ENCODE results near the gene STK38L. TPM values are rescaled to one million over a fixed set of nuclear protein-coding genes. Genes with fewer than 3 reads are reported as not detected.

STK38L gene
- total RNA-seq, 1 experiment from 2014 or later: 25.5 TPM

DNA sequence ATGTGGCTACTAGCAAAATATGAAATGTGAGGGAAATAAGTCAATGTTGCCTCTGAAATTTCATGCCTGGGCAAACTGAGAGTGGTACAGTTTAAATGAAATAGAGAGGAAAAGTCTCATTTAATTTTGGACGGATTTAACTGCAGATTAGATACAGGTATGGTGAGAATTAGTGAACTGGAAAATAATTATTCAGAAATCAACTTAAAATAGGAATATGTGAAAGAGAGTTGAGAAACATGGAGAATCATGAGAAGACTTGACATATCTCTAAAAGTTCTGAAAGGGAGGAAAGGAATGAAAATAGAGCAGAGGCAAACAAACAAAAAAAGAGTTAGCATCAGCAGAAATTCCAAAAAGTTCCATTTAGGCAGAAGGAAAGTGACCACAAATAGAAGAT, 55.0 kb downstream of the STK38L start:
- in situ Hi-C loops (cut with HindIII; ENCODE audit: low pct_unique_long_range_greater_than_20kb, low sequenced_read_pairs): no loop called here
- DNase-seq (ENCODE audit: low read depth): no peak

DNA sequence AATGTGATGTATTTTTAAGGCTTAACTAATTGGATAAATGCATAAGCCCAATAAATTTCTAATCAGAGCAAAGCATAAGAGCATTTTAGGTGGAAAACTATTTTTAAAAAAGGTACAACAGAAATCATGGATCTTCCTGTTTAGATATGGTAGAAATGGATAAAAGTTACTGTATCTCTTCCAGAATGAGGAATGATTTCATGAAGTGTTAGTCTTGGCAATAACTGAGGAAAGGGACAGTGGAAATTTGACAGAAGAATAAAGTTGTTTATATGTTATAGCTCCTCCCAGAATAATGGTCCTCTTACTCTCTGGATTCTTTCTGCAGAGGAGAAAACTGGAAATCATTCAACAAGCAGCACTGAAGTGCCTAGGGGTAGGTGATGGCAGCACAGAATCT, 56.1 kb downstream of the STK38L start:
- in situ Hi-C loops (cut with HindIII; ENCODE audit: low pct_unique_long_range_greater_than_20kb, low sequenced_read_pairs): no loop called here
- DNase-seq (ENCODE audit: low read depth): no peak

DNA sequence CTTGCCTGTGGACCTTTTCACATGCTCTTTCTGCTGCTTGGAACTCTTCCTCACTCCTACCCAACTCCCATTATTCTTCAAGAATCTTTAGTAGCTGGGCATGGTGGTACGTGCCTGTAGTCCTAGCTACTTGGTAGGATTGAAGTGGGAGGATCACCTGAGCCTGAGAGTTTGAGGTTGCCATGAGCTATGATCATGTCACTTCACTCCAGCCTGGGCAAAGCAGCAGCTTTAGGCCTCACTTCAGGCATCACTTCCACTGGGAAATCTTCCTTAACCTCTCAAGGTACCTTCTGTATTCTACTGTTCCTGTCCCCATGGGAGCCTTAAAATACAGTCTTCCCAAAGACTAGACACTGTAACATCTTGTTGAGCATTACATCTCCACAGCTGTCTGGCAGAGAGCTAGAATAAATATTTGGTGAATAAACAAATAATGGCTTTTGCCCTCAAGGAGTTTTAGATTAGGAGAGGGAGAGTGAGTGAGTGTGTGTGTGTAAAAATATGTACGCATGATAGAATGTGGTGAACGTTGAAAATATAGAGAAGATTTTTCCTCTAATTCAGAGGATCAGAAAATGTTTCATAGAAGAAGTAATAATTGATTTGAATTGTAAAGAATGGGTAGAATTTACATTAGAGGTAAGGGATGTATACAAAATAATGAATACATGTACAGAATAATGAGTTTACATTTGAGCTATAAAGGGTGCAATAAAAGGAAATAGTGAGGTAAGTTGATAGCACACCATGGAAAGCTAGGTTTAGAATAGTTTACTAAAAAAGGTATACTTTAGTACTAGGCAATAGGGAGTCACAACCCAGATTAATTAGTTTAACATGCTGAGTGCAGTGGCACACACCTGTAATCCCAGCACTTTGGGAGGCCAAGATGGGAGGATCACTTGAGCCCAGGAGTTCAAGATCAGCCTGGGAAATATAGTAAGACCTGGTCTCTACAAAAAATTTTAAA, 59.3 kb downstream of the STK38L start:
- peak; percentile 11 for DNase-seq (ENCODE audit: low read depth)
- in situ Hi-C loops (cut with HindIII; ENCODE audit: low pct_unique_long_range_greater_than_20kb, low sequenced_read_pairs): no loop called here

DNA sequence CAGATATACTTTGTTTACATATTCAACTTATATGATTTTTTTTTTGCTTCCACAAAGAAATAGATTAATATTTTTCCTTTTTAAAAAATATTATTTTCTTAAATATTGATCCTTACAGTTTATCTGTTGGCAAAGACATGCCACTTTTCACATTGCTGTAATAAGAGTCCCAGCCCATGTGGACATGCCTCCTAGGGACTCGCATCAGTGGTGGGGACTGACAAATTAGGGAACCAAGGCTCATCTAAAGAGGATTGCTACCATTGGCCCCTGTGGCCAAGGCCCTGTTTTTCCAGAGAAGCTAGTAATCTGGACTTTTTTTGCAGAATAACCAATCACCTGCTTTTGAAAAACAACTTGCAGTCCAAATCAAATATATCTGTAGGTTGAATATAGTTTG, 60.8 kb downstream of the STK38L start:
- DNase-seq (ENCODE audit: low read depth): no peak
- in situ Hi-C loops (cut with HindIII; ENCODE audit: low pct_unique_long_range_greater_than_20kb, low sequenced_read_pairs): no loop called here

DNA sequence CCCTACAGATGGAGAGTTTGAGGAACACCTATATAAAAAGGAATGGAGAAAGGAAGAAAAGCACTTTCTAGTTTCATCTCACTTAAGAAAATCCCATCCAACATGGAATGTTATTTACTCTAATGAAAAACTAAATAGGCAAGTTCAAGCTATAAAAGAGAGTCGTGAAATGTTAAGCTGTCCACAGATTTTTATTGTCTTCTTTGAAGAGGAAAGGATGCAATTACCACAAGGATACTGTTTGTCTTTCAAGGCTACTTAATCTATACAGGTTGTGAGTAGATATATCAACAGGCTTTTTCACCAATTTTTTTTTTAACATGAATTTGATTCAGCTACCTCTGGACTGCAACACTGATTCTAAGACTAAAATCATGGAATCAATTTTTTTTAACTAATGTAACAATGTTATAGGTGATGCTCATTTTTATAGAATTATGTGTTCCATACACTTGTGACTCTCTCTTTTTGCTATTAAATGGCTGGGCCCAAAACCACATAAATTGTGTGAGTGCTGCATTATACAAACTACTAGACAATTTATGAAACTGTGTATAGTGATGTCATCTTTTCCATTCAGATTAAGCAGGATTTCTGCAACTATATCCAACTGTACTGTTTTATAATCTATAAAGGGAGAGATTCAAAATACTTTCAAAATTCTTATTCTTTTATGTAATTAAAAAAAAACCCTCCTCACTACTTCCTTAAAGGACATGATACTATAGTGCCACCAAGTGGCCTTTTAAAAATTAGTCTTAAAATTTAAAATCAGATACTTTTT, 61.8 kb downstream of the STK38L start:
- peak; percentile 29 for DNase-seq (ENCODE audit: low read depth)
- in situ Hi-C loops (cut with HindIII; ENCODE audit: low pct_unique_long_range_greater_than_20kb, low sequenced_read_pairs): no loop called here

DNA sequence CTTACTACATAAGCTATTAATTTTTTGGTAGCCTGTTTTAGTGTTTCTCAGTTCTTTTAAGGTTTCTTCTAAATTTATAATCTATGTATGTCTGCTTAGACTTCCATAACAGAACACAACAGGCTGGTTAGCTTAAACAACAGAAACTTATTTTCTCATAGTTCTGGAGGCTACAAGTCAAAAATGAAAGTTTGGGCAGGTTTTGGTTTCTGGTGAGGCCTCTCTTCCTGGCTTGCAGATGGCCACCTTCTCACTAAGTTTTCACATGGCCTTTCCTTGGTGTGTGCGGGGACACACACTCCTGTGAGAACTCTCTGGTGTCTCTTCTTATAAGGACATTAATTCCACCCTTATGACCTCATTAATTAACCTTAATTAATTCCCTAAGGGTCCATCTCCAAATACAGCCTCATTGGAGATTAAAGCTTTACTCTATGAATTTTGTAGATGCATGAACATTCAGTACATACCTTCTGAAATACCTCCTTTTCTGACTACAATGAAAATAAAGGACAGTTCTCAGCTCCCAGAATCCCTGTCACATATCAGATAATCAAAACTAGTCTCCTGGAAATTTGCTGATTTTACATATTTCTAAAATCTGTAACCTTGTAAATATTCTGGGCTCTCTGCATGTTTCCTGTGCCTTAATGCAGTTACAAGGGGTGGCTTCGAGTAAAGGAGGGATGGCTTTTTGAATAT, 65.4 kb downstream of the STK38L start:
- in situ Hi-C loops (cut with HindIII; ENCODE audit: low pct_unique_long_range_greater_than_20kb, low sequenced_read_pairs): no loop called here
- no peak for DNase-seq (ENCODE audit: low read depth)

DNA sequence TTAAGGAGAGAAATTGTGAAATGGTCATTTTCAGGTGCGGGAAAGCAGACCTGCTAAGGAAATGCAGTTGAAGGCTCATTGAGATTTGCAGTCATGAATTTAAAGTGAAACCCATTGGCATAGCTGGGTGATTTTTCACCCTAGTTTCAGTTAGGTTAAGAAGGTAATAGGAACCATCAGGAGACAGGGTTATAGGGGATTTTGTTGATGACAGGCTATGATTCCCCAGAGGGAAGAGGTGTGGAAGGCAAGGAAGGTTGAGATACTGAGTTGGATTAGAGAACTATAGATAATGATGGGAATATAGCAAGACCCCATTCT, 65.9 kb downstream of the STK38L start:
- DNase-seq (ENCODE audit: low read depth): no peak
- in situ Hi-C loops (cut with HindIII; ENCODE audit: low pct_unique_long_range_greater_than_20kb, low sequenced_read_pairs): no loop called here

DNA sequence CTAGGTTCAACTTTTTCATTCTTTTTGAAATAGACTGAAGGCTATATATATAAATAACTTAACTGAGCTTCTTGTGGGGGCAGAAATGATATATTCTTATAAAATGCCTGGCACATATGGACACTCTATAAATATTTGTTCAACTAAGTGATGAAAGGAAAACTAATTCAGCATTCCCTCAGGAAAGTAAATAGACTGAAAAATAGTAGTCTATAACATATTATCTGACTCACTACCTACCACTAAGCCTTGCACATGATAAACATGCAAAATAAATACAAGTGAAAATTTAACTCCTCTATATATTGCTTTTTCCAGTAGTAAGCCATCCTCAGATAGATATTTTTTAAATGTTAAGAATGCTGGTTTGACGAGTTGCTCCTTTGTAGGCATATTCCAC, 72.9 kb downstream of the STK38L start:
- DNase-seq (ENCODE audit: low read depth): no peak
- in situ Hi-C loops (cut with HindIII; ENCODE audit: low pct_unique_long_range_greater_than_20kb, low sequenced_read_pairs): no loop called here

DNA sequence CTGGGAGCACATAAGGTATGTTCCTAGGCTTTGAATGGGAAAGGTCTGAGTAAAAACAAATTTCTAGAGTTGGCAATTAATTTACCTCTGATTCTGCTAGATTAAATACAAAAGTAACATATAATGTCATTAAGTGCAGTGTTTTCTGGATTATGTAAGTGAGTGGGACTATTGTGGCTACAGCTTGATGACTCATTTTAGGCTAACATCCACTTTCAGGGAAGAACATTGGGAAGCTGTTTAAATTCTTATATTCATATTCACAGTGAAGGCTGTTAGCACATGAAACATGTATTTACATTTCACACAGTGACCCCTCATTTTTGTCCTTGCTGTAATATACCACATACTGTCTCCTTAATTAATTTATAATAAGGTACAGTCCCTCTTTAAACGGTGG, 75.3 kb downstream of the STK38L start:
- DNase-seq (ENCODE audit: low read depth): no peak
- in situ Hi-C loops (cut with HindIII; ENCODE audit: low pct_unique_long_range_greater_than_20kb, low sequenced_read_pairs): no loop called here

DNA sequence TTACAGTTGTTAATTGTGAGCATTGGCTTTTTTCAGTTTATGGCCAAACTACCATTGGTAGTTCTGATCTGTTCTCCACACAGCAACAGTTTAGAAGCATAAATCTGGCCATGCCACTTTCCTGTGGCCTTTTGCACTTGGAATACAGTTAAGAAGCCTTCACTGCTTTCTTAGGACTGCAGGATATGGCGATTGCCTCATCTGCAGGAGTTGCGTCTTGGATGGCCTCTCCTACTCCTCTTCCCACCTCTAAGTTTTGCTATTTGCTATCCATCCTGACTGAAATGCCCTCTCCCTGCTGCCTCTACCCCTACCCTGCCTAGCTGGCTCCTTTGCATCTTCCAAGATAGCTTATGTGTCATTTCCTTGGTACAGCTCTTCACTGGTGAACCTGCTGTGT, 75.8 kb downstream of the STK38L start:
- in situ Hi-C loops (cut with HindIII; ENCODE audit: low pct_unique_long_range_greater_than_20kb, low sequenced_read_pairs): no loop called here
- no peak for DNase-seq (ENCODE audit: low read depth)

DNA sequence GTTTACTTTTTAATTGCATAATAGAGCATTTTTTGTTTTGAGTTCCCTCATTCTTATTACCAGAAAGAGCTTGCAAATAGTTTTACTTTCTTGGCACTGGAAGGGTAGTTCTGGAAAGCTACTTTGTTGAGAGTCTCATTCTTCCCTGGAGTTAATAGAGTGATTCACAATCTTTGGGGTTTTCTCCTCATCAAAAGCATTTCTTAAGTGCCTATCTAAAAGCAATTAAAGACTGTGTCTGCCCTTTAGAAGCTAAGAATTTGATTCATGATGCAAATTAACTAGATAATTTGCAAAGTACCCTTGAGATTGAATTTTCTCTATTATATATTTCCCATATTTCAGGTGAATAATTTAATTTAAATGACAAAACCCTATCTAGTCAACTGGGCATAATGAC, 80.4 kb downstream of the STK38L start:
- in situ Hi-C loops (cut with HindIII; ENCODE audit: low pct_unique_long_range_greater_than_20kb, low sequenced_read_pairs): no loop called here
- DNase-seq (ENCODE audit: low read depth): no peak

DNA sequence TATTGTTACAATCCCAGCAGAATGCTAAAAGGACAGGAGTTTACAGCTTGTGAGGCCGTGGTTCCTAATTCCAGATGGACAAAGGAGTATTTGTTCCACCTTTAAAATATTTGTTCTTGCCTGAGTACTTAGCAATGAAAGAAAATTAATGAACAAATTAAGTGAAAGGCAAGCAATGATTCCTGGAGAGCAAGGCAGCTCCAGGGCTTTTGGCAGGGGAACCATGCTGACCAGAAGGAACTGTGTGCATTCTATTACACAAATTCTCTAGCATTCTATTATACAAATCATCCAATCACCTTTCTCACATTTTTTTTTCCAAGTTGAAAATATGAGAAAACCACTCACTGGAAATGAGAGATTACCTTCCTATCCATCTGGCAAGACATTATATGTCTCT, 86.8 kb downstream of the STK38L start:
- DNase-seq (ENCODE audit: low read depth): no peak

DNA sequence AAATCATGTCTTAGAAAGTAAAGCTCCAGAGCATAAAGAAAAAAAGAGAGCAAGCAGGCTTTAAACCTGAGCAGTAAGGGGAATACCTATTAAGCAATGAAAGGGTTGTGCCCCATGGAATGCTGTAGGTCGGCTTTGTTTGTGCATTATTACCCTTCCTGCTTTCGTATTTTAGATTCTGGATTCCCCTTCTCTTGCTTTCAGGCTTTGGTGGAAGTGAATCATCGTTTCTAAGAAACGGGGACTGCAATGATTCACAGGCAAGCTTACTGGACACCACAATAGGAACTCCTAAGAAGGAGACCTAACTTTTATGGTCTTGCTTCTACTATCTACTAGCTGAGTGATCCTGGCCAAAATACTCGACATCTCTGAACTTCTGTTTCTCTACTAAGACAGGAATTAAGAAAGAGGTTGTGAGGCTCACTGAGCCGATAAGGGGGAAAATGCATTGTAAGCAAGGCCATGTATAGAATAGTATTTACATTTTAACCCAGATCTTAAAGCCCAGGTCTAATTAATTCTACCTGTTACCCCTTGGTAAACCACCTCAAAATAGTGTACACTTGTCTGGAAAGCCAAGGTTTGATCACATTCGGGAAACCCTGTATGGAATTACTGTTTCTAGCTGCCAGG, 87.3 kb downstream of the STK38L start:
- DNase-seq (ENCODE audit: low read depth): peak; percentile 92
- in situ Hi-C loops (cut with HindIII; ENCODE audit: low pct_unique_long_range_greater_than_20kb, low sequenced_read_pairs): no loop called here

More for the DNA sequence above, 86.8 kb downstream of the STK38L start:
- in situ Hi-C loops (cut with HindIII; ENCODE audit: low pct_unique_long_range_greater_than_20kb, low sequenced_read_pairs): no loop called here

DNA sequence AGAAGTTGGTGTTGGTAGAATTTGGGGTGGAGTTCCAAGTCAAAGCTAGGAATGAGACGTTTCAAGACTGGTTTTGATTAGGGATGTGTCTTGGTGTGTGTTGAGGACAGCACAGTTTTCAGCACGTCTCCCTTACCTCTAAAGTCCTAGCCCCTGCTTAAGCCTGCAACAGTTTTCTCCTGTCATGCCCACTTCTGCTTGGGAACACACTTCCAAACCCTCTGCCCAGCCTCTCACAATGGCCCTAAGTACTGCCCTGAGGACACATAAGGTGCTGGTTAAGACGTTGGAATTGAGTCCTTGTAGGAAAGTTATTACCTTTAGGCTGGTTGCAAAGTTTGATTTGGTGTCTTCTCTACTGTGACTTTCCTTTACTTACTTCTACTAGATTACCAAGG, 87.8 kb downstream of the STK38L start:
- DNase-seq (ENCODE audit: low read depth): peak; percentile 50
- in situ Hi-C loops (cut with HindIII; ENCODE audit: low pct_unique_long_range_greater_than_20kb, low sequenced_read_pairs): no loop called here

DNA sequence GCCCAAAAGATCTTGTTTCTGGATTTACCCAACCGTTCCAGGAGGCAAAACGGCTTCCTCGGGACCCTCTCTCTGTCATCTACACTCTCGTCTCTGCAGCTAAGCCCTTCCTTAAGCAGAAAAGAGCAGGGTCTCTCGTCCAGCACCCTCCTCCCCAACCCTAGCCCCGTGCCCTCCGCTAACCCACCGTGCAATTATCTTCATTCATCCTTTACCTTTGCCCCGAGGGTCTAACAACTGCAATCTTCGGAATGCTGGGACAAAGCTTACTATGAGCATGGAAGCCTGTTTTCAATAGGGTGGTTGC, 88.3 kb downstream of the STK38L start:
- peak; percentile 63 for DNase-seq (ENCODE audit: low read depth)
- in situ Hi-C loops (cut with HindIII; ENCODE audit: low pct_unique_long_range_greater_than_20kb, low sequenced_read_pairs): no loop called here

DNA sequence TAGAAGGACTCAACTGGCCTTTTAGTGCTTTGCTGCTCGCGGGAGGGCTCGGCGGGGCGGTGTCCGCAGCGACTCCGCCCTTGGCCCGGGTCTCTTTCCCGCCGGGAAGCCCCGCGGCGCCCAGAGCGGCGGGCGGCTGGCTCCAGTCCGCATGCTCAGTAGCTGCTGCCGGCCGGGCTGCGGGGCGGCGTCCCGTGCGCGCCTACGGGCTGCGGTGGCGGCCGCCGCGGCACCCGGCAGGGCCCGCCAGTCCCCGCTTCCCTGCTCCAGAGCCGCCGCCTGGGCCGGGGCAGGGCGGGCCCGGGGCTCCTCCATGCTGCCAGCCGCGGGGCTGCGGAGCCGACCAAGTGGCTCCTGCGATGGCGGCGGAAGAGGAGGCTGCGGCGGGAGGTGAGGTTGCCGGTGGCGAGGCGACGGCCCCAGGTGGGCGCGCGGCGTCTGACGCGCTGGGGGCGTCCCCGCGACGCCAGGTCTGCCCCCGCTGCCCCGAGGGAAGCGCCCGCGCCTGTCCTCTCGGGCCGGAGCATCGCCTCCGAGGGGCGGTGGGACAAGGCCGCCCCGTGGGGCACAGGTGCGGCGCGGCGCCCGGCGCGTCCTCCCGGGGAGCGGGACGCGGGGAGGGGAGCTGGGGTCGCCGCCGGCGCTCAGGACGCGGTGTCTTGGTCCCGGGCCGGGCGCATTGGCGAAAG, 88.8 kb downstream of the STK38L start, which contains the start of gene BMAL2:
TSS of gene BMAL2 (plus strand) at position 123 of the 689 bp plus-strand sequence. CDS start at position 360, 237 bp downstream.
- in situ Hi-C loops (cut with HindIII; ENCODE audit: low pct_unique_long_range_greater_than_20kb, low sequenced_read_pairs): no loop called here
- DNase-seq (ENCODE audit: low read depth): peak; percentile 64

DNA sequence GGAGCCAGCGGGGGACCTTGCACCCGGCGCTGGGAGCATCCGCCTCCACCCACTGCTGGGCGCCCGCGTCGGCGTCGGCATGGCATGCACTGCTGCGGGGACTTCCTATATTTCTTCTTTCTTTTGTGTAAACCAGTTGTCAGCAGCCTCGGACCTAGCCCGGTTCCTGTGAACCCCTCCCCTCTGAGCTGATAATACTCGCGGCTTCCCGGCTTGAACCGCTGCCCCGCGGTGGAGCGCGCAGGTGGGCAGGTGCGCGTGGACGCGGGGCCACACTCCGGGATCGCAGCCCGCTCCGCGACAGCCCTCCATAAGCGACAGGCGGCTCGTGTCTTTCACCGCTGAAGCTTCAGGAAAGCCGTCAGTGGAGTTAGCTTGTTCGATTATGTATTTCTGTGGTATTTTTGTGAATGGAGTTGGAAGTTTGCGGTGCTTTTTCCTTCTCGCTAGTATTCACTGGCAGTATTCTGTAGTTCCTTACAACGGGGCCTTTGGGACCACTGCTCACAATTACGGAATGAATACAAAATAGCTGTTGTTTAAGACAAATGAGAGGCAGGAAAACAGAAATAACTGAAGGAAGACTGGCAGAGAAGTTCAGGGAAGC, 89.4 kb downstream of the STK38L start:
- in situ Hi-C loops (cut with HindIII; ENCODE audit: low pct_unique_long_range_greater_than_20kb, low sequenced_read_pairs): no loop called here
- DNase-seq (ENCODE audit: low read depth): no peak

All from Caki2 (cell line).